Right lobe of liver (tissue), 4 donors: ENCODE results near the gene APOBEC3G.
"Not testable (repeated sequence)": the region's sequence is repeated elsewhere in the genome, so short reads cannot be mapped to it uniquely, and the experiment has no call there.

ENCODE experiments used
- POLR2A ChIP-seq: fragments of 450-650 bp; IDR thresholded peaks from one replicate; pipeline ENCODE4 v1.6.1; 2017; ENCODE audit warnings: antibody characterized with exemption, mild to moderate bottlenecking
- TF ChIP-seq, protein P1 (sequence below), 4 donors: fragments of 200-600 bp in 3 of 4; fragments of 450-650 bp in 1 of 4; IDR thresholded peaks; one replicate each; pipeline versions ENCODE4 v1.5.1 to v1.8.0; 2016 to 2022; ENCODE audit warnings: antibody characterized with exemption in 4 of 4, mild to moderate bottlenecking in 2 of 4
- donor health status: DM: no; HTN: no; CAD: no.
- donor health status: DM: no; HTN: no; CAD: no.
- donor health status: DM: no; HTN: yes; CAD: no.

DNA sequence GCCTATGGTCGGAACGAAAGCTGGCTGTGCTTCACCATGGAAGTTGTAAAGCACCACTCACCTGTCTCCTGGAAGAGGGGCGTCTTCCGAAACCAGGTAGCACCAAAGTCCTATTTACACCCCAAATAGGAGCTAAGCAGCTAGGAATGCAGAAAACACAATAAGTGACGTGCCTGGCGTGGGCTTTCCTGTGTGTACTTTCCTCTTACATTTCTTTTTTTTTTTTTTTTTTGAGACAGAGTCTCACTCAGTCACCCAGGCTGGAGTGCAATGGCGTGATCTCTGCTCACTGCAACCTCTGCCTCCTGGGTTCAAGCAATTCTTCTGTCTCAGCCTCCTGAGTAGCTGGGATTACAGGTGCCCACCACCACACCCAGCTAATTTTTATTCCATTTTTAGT is 27.6 kb upstream of the APOBEC3G start:
- not testable (repeated sequence) for TF ChIP-seq POLR2A
- TF ChIP-seq, protein P1, sequence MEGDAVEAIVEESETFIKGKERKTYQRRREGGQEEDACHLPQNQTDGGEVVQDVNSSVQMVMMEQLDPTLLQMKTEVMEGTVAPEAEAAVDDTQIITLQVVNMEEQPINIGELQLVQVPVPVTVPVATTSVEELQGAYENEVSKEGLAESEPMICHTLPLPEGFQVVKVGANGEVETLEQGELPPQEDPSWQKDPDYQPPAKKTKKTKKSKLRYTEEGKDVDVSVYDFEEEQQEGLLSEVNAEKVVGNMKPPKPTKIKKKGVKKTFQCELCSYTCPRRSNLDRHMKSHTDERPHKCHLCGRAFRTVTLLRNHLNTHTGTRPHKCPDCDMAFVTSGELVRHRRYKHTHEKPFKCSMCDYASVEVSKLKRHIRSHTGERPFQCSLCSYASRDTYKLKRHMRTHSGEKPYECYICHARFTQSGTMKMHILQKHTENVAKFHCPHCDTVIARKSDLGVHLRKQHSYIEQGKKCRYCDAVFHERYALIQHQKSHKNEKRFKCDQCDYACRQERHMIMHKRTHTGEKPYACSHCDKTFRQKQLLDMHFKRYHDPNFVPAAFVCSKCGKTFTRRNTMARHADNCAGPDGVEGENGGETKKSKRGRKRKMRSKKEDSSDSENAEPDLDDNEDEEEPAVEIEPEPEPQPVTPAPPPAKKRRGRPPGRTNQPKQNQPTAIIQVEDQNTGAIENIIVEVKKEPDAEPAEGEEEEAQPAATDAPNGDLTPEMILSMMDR (IDR thresholded peaks at IDR 0.05) = not testable (repeated sequence)
